CD4-positive, alpha-beta T cell treated with Interleukin-2 at 100 ng/mL for 4 hours (primary cell): Measurements from ENCODE around the gene ZNF622.

ENCODE experiments used
- DNase-seq: peaks from one replicate; pipeline ENCODE4 v3.0.0-alpha.2; 2020; ENCODE audit warnings: low spot score

ZNF622 gene

GRCh38 chr5:16430349-16431089 is 35.1 kb downstream of the ZNF622 start:
- DNase-seq: no peak

GRCh38 chr5:16428359-16428758 is 37.2 kb downstream of the ZNF622 start:
- DNase-seq: no peak

DNA sequence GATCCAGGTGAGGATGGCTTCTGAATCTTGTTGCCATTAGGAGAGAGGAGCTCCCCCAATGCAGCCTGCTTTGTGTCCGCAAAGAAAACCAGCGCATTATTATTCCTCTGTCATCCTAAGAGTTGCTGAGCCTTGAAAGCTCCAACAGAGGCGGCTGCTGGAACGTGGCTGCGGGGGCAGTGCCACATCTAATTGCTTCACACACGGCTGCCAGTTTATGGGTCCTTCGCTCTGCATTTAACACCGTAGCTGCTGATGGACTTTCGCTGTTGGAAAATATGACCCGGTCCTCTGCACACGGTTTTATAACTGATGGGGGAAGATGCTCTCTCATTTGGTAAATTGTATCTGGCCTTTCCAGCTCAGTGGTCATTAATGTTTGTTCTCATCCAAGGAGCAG is 38.0 kb downstream of the ZNF622 start:
- DNase-seq: no peak

- DNase-seq: no peak
Observed at GRCh38 chr5:16418471-16418922, 47.1 kb downstream of the ZNF622 start.

- no peak for DNase-seq
Observed at GRCh38 chr5:16417398-16418074, 48.1 kb downstream of the ZNF622 start.

DNA sequence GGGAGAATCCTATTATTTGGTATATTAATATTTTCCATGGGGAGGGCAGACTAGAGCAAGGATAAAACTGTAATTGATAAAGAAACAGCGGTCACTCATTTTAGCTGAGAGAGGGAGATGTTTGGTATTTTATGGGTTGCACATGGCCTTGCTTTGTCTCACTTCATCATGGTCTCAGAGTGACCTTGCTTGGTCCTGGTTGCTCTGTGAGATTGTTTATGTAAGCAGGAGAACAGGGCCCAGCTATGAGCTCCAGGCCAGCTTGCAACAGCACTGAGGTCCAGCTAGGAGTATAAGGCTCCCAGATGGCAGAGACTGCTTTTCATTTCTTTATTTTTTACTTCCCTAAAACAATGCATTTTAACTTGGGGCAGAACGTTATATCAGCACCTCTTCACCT is 50.7 kb downstream of the ZNF622 start:
- no peak for DNase-seq

GRCh38 chr5:16413166-16413860 is 52.3 kb downstream of the ZNF622 start:
- no peak for DNase-seq

- no peak for DNase-seq
Observed at GRCh38 chr5:16412556-16412955, 53.0 kb downstream of the ZNF622 start.

- no peak for DNase-seq
Observed at GRCh38 chr5:16411741-16412455, 53.7 kb downstream of the ZNF622 start.

GRCh38 chr5:16411235-16411634 is 54.4 kb downstream of the ZNF622 start:
- DNase-seq: no peak

DNA sequence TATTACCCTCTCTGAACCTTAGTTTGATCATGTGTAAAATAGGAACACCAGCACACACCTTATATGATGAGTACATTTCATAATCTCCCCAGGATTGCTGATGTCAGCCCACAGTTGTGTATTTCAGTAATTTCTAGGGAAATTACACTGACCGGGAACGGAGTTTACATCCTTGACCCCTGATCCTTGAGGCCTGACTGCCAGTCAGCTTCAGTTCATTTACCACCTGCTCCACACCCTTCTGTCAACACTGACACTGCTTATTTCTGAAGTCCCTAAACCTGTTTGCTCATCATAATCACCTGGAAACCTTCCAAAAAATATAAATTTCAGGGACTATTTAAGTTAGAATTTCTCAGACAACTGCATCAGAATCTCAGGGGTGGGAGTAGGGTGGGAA is 55.3 kb downstream of the ZNF622 start:
- no peak for DNase-seq

DNA sequence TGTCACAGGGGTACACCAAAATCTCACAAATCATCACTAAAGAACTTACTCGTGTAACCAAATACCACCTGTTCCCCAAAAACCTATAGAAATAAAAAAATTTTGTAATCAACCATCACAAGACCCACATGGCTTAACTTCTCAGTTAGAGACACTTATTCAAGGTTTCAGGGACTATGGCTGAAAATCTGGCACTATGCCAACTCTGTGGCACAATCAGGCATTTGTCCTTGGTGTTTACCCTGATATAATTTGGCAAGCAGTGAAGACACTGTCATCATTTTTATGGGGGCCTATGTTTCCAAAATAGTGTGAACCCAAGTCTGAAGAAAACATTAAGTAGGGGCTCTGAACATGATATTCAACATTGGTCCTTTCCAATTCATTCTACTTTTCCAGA is 59.0 kb downstream of the ZNF622 start:
- no peak for DNase-seq

DNA sequence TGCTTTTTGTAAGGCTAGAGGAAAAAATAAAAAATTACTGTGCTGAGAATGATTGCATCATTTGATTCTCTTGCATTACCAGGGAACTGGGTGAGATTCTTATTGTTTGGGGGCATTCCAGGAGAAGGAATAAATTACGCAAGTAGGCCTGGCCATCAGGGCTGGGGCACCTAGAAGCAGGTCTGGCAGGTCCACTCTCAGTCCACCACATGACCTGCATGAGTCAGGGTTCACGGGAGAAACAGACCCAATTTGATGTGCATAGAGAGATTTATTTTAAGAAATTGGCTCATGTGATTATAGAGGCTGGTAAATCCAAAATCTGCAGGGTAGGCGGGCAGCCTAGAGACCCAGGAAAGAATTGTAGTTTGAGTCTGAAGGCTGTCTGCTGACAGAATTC is 59.6 kb downstream of the ZNF622 start:
- DNase-seq: no peak
